NK-92 (cell line): Measurements from ENCODE around the gene PRSS27.

Experiments used
- DNase-seq: peaks from one replicate; lab custom pipeline; 2025; ENCODE audit not compliant: unreplicated experiment; lab: John Stamatoyannopoulos, UW

PRSS27 gene

GRCh38 chr16:2710021-2710710, 9.9 kb downstream of the PRSS27 start:
- DNase-seq: no peak

- DNase-seq: no peak
These were observed 10.4 kb downstream of the PRSS27 start for GRCh38 chr16:2709588-2709984.

GRCh38 chr16:2708955-2709587, 11.0 kb downstream of the PRSS27 start:
- no peak for DNase-seq

GRCh38 chr16:2708290-2708639, 11.8 kb downstream of the PRSS27 start:
- no peak for DNase-seq

- no peak for DNase-seq
These were observed 12.4 kb downstream of the PRSS27 start for GRCh38 chr16:2707368-2708289.

GRCh38 chr16:2706611-2707311, 13.3 kb downstream of the PRSS27 start:
- DNase-seq: no peak

- no peak for DNase-seq
These were observed 13.9 kb downstream of the PRSS27 start for GRCh38 chr16:2706085-2706484.

- no peak for DNase-seq
These were observed 14.7 kb downstream of the PRSS27 start for GRCh38 chr16:2705351-2705750.

- DNase-seq: no peak
These were observed 15.1 kb downstream of the PRSS27 start for GRCh38 chr16:2704983-2705275.

- no peak for DNase-seq
These were observed 15.7 kb downstream of the PRSS27 start for GRCh38 chr16:2704166-2704982.

- no peak for DNase-seq
These were observed 16.9 kb downstream of the PRSS27 start for GRCh38 chr16:2702871-2703745.

- DNase-seq: no peak
These were observed 17.6 kb downstream of the PRSS27 start for GRCh38 chr16:2702438-2702825.

- DNase-seq: no peak
These were observed 18.1 kb downstream of the PRSS27 start for GRCh38 chr16:2701713-2702437.

- DNase-seq: no peak
These were observed 18.8 kb downstream of the PRSS27 start for GRCh38 chr16:2701272-2701671.

- no peak for DNase-seq
These were observed 19.2 kb downstream of the PRSS27 start for GRCh38 chr16:2700786-2701185.

GRCh38 chr16:2699791-2700600, 20.0 kb downstream of the PRSS27 start:
- no peak for DNase-seq

GRCh38 chr16:2698965-2699750, 20.9 kb downstream of the PRSS27 start:
- DNase-seq: no peak
